H54 (cell line): ENCODE results near the gene UBE2R2.
"Not testable (repeated sequence)": the region's sequence is repeated elsewhere in the genome, so short reads cannot be mapped to it uniquely, and the experiment has no call there.

Source experiments
- DNase-seq: peaks from one replicate; pipeline ENCODE4 v3.0.0; 2011; ENCODE audit warnings: low spot score, mixed read lengths; ENCODE audit not compliant: insufficient read length
- FAIRE-seq: peaks from 3 replicates; lab custom pipeline; 2011; peaks lifted over from hg19 to GRCh38; lab: Jason Lieb, UNC
- POLR2A ChIP-seq: IDR thresholded peaks from 2 replicates; pipeline ENCODE4 v1.6.1; 2011; ENCODE audit warnings: low read depth, mild to moderate bottlenecking, low read length

The UBE2R2 gene

GRCh38 chr9:33840381-33840780 is 23.4 kb downstream of the UBE2R2 start:
- DNase-seq (no peak), FAIRE-seq (no peak)
- no peak for TF ChIP-seq POLR2A

GRCh38 chr9:33843312-33843961 is 26.5 kb downstream of the UBE2R2 start:
- no peak for FAIRE-seq
- TF ChIP-seq POLR2A = no peak
- no peak for DNase-seq

GRCh38 chr9:33846231-33846630 is 29.3 kb downstream of the UBE2R2 start:
- DNase-seq (no peak), FAIRE-seq (no peak)
- TF ChIP-seq POLR2A = no peak

GRCh38 chr9:33847894-33848205 is 30.9 kb downstream of the UBE2R2 start:
- not testable (repeated sequence) for FAIRE-seq, DNase-seq

- FAIRE-seq = no peak
- DNase-seq = no peak
- TF ChIP-seq POLR2A = no peak
These were observed 33.3 kb downstream of the UBE2R2 start for GRCh38 chr9:33850267-33850629.

- no peak for DNase-seq
- no peak for TF ChIP-seq POLR2A
- no peak for FAIRE-seq
These were observed 33.7 kb downstream of the UBE2R2 start for GRCh38 chr9:33850677-33851076.

GRCh38 chr9:33851301-33851700 is 34.3 kb downstream of the UBE2R2 start:
- DNase-seq = no peak
- no peak for FAIRE-seq

GRCh38 chr9:33852216-33852826 is 35.4 kb downstream of the UBE2R2 start:
- FAIRE-seq (no peak), DNase-seq (no peak)
- no peak for TF ChIP-seq POLR2A

More at GRCh38 chr9:33851301-33851700, 34.3 kb downstream of the UBE2R2 start:
- no peak for TF ChIP-seq POLR2A

GRCh38 chr9:33856247-33856646 is 39.3 kb downstream of the UBE2R2 start:
- no peak for DNase-seq
- no peak for TF ChIP-seq POLR2A
- no peak for FAIRE-seq

- no peak for FAIRE-seq
- TF ChIP-seq POLR2A = no peak
- no peak for DNase-seq
These were observed 41.5 kb downstream of the UBE2R2 start for GRCh38 chr9:33858423-33858822.

- TF ChIP-seq POLR2A = no peak
- FAIRE-seq = no peak
- DNase-seq = no peak
These were observed 43.4 kb downstream of the UBE2R2 start for GRCh38 chr9:33860200-33860871.

- no peak for FAIRE-seq
- no peak for DNase-seq
- TF ChIP-seq POLR2A = no peak
These were observed 45.0 kb downstream of the UBE2R2 start for GRCh38 chr9:33861917-33862453.

- DNase-seq, FAIRE-seq: not testable (repeated sequence)
These were observed 46.1 kb downstream of the UBE2R2 start for GRCh38 chr9:33863027-33863426.

- DNase-seq = no peak
- TF ChIP-seq POLR2A = no peak
- no peak for FAIRE-seq
These were observed 50.9 kb downstream of the UBE2R2 start for GRCh38 chr9:33867747-33868439.

- TF ChIP-seq POLR2A = no peak
- FAIRE-seq (no peak), DNase-seq (no peak)
These were observed 51.5 kb downstream of the UBE2R2 start for GRCh38 chr9:33868440-33868973.

- FAIRE-seq, DNase-seq: not testable (repeated sequence)
These were observed 52.3 kb downstream of the UBE2R2 start for GRCh38 chr9:33869243-33869642.
